DLD1 (cell line): ENCODE measurements around the gene CSNK2B.

Experiments used
- in situ Hi-C: cut with HindIII; loops from 2 replicates; pipeline ENCODE4 v1.10.0; 2017; ENCODE audit warnings: low sequenced_read_pairs

Gene CSNK2B

GRCh38 chr6:31660381-31661261 lies 5.3 kb upstream of the CSNK2B start, which contains the start of gene C6orf47:
Gene C6orf47 (minus strand): TSS chr6:31660778. CDS start chr6:31659947, 831 bp downstream.
- in situ Hi-C loops = no loop called here

GRCh38 chr6:31661262-31662123 lies 4.4 kb upstream of the CSNK2B start:
- in situ Hi-C loops = no loop called here

GRCh38 chr6:31662124-31662723 lies 3.7 kb upstream of the CSNK2B start:
- in situ Hi-C loops = no loop called here

- in situ Hi-C loops = no loop called here
Observed at GRCh38 chr6:31663126-31663960, 2.5 kb upstream of the CSNK2B start.

GRCh38 chr6:31663961-31664789 lies 1.7 kb upstream of the CSNK2B start:
- in situ Hi-C loops = no loop called here

GRCh38 chr6:31664790-31665500 lies 935 bp upstream of the CSNK2B start, which contains the start of gene GPANK1:
Gene GPANK1 (minus strand): TSS chr6:31664997. CDS start chr6:31664478, 519 bp downstream.
- in situ Hi-C loops = no loop called here

- in situ Hi-C loops = no loop called here
Observed at GRCh38 chr6:31666337-31666965, 571 bp downstream of the CSNK2B start.

- in situ Hi-C loops = no loop called here
Observed at GRCh38 chr6:31669676-31670075, 3.8 kb downstream of the CSNK2B start, which contains the start of gene LY6G5B. Gene LY6G5B (plus strand): TSS chr6:31669976. CDS start chr6:31670951, 975 bp downstream.

- in situ Hi-C loops = no loop called here
Observed at GRCh38 chr6:31676322-31676903, 10.5 kb downstream of the CSNK2B start.

GRCh38 chr6:31676904-31677303 lies 11.0 kb downstream of the CSNK2B start:
- in situ Hi-C loops = no loop called here

- in situ Hi-C loops = no loop called here
Observed at GRCh38 chr6:31677955-31678354, 12.1 kb downstream of the CSNK2B start.

- in situ Hi-C loops = no loop called here
Observed at GRCh38 chr6:31680226-31681134, 14.6 kb downstream of the CSNK2B start, which contains the start of gene LY6G5C. Gene LY6G5C (minus strand): TSS chr6:31681067. CDS start chr6:31680373, 694 bp downstream.

GRCh38 chr6:31681135-31681671 lies 15.3 kb downstream of the CSNK2B start:
- in situ Hi-C loops = no loop called here

GRCh38 chr6:31683591-31683990 lies 17.7 kb downstream of the CSNK2B start:
- in situ Hi-C loops = no loop called here

- in situ Hi-C loops = no loop called here
Observed at GRCh38 chr6:31686483-31686882, 20.6 kb downstream of the CSNK2B start.

- in situ Hi-C loops = no loop called here
Observed at GRCh38 chr6:31687321-31687720, 21.4 kb downstream of the CSNK2B start.
